HL-60 (cell line): Measurements from ENCODE around the gene ARL3.

Experiments used
- DNase-seq, 2 experiments: peaks; one replicate each; pipeline ENCODE4 v3.0.0-alpha.2; 2010 to 2020; ENCODE audit warnings: low read depth in 1 of 2, low spot score in 1 of 2
- H3K27ac ChIP-seq: fragments of 250-450 bp; sonication (Bioruptor Pico); replicated peaks from 2 replicates; pipeline ENCODE4 v1.5.1; 2020; ENCODE audit warnings: mild to moderate bottlenecking, moderate library complexity
- H3K27me3 ChIP-seq: fragments of 250-450 bp; sonication (Bioruptor Pico); 2 replicates; pipeline ENCODE4 v1.5.1; 2021; ENCODE audit warnings: mild to moderate bottlenecking, moderate library complexity; ENCODE audit not compliant: insufficient read depth, poor library complexity, severe bottlenecking
- H3K4me3 ChIP-seq: replicated peaks from 2 replicates; pipeline ENCODE4 v1.5.1; 2011; ENCODE audit warnings: mild to moderate bottlenecking, control low read depth, low read length; ENCODE audit not compliant: insufficient read depth
- GABPA ChIP-seq: IDR thresholded peaks from 2 replicates; pipeline ENCODE4 v1.6.1; 2012; ENCODE audit warnings: low read depth
- POLR2AphosphoS5 ChIP-seq: IDR thresholded peaks from 2 replicates; pipeline ENCODE4 v1.6.1; 2012; ENCODE audit warnings: low read depth
- SPI1 ChIP-seq: IDR thresholded peaks from 2 replicates; pipeline ENCODE4 v1.6.1; 2012; ENCODE audit warnings: low read depth, mild to moderate bottlenecking, borderline replicate concordance
- TF ChIP-seq, protein P1 (sequence below): IDR thresholded peaks from one replicate; pipeline ENCODE4 v1.5.1; 2011; ENCODE audit warnings: low read length, control low read depth, inconsistent platforms; ENCODE audit not compliant: insufficient read depth
- TF ChIP-seq, protein P2 (sequence below): IDR thresholded peaks from 2 replicates; pipeline ENCODE4 v1.6.1; 2012; ENCODE audit warnings: low read depth; ENCODE audit not compliant: insufficient replicate concordance

Gene ARL3

DNA sequence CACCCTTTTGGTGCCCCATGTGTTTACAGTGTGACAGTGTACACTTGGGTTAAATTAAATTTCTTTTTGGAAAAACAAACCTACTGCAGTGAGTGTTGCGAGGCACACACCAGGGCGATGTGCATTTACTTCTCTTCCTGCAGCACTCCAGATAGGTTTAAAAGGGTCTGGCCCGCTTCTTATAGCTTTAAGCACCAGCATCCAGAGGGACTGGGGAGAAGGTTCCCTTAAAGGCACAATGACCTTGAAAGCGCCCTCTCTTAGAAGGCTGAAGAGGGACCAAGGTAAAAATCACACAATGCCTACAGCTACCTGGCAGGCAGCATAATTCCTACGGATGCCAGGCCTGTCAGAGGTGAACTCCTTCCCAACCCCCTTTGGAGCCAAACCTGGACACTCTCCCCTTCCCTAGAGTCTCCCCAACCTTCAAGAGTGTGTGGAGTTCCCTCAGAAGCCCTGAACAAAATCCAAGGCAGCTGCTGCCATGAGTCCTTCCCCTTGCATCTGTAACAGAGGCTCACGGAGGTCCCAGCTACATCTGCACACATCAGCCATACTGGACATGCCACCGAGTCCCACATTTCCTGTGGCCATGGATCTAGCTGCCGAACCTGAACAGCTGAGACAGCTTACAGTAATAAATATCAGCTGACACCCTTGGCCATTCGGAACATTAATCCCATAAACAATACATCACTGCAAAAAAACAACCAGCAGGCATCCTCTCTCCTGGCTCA, 36.7 kb downstream of the ARL3 start:
- no peak for DNase-seq
- Histone ChIP-seq H3K27me3 (no peaks in the 10 kb centered on the region), H3K4me3 (no peak overlapping the region), H3K27ac (no peak overlapping the region)
- TF ChIP-seq, protein P1, sequence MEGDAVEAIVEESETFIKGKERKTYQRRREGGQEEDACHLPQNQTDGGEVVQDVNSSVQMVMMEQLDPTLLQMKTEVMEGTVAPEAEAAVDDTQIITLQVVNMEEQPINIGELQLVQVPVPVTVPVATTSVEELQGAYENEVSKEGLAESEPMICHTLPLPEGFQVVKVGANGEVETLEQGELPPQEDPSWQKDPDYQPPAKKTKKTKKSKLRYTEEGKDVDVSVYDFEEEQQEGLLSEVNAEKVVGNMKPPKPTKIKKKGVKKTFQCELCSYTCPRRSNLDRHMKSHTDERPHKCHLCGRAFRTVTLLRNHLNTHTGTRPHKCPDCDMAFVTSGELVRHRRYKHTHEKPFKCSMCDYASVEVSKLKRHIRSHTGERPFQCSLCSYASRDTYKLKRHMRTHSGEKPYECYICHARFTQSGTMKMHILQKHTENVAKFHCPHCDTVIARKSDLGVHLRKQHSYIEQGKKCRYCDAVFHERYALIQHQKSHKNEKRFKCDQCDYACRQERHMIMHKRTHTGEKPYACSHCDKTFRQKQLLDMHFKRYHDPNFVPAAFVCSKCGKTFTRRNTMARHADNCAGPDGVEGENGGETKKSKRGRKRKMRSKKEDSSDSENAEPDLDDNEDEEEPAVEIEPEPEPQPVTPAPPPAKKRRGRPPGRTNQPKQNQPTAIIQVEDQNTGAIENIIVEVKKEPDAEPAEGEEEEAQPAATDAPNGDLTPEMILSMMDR: no peak
- no peak for TF ChIP-seq SPI1
- TF ChIP-seq, protein P2, sequence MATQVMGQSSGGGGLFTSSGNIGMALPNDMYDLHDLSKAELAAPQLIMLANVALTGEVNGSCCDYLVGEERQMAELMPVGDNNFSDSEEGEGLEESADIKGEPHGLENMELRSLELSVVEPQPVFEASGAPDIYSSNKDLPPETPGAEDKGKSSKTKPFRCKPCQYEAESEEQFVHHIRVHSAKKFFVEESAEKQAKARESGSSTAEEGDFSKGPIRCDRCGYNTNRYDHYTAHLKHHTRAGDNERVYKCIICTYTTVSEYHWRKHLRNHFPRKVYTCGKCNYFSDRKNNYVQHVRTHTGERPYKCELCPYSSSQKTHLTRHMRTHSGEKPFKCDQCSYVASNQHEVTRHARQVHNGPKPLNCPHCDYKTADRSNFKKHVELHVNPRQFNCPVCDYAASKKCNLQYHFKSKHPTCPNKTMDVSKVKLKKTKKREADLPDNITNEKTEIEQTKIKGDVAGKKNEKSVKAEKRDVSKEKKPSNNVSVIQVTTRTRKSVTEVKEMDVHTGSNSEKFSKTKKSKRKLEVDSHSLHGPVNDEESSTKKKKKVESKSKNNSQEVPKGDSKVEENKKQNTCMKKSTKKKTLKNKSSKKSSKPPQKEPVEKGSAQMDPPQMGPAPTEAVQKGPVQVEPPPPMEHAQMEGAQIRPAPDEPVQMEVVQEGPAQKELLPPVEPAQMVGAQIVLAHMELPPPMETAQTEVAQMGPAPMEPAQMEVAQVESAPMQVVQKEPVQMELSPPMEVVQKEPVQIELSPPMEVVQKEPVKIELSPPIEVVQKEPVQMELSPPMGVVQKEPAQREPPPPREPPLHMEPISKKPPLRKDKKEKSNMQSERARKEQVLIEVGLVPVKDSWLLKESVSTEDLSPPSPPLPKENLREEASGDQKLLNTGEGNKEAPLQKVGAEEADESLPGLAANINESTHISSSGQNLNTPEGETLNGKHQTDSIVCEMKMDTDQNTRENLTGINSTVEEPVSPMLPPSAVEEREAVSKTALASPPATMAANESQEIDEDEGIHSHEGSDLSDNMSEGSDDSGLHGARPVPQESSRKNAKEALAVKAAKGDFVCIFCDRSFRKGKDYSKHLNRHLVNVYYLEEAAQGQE: no peak
- TF ChIP-seq POLR2AphosphoS5: no peak
- no peak for TF ChIP-seq GABPA

DNA sequence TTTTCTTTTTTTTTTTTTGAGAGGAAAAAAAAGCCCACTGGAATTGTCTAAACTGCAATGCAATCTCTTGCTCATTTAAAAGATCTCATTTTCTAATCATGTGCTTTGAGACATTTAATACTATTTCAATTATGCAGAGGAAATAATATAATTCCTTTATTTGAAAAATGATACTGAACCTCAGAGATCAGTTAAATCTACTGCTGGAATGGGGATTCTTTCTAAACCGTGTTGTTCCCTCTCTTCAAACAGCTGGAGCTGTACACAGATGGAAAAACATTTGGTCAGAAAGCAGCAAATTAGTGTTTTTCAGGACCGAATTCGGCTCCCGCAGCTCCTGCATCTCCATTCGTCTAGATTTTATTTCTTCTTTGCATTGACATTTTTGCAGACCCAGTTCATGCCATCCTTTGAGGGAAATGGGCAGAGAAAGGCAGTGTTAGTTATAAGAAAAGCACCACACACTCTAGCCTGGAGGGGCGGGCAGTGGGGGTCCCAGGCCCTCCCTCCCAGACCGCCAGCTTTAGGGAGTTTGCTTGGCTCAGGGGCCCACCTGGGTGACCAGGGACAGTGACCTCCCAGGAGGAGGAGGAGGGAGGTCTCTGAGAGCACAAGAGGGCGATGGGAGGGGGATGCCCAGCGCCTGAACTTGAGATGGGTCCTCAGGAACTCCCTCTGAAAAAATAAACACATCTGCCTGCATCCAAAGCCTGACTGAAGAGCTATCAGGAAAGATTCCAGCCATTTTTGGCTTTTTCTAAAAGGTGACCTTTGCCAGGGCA, 37.5 kb downstream of the ARL3 start:
- Histone ChIP-seq H3K4me3 (no peak overlapping the region), H3K27ac (no peak overlapping the region), H3K27me3 (no peaks in the 10 kb centered on the region)
- no peak for DNase-seq
- TF ChIP-seq GABPA (no peak), SPI1 (no peak), POLR2AphosphoS5 (no peak)
- TF ChIP-seq, protein P1: no peak
- TF ChIP-seq, protein P2: no peak

DNA sequence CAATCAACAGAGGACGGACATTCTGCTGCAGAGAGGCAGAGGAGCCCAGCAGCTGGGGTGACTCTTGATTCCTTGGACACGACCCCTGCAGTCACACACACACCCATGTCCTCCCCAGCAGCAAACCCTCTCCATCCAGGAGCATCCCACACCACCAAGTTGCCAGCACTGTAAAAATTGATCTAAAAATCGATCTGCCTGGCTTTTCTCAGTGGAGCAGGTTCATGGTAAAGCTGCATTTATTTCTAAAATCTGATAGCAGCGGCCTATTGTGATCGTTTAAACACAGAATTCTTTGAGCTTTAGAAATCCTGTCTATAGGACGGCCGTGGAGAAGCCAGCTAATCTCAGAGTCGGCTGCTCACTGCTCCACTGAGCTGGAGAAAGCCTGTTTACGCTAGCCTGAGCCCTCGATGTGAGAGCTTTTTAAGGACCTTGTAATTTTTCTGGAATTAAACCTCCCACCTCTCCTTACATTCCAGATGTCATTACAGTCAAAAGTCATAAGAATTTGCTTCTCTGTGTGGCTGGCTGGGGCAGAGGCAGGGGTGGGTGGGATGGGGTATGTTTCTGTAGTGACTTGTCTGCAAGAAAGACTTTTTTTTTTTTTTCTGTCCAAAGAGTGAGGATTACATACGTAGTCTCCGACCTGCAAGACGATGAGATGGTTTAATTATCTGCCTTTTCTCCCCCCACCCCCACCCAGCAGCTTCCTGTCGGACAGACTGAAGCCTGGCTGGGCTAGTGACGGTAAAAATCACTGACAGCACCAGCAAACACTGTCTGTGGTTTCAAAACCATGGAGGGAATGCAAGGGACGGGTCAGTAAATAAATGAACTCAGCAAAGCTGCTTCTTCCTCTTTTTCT, 38.3 kb downstream of the ARL3 start:
- H3K4me3 ChIP-seq: no peak overlapping the region
- TF ChIP-seq SPI1: peak; percentile 31; the same call in 1 of the 2 replicates
- TF ChIP-seq, protein P2: no peak
- DNase-seq: peak in 1 of 2 experiments; percentile 77
- no peak overlapping the region for H3K27ac ChIP-seq
- H3K27me3 ChIP-seq: no peaks in the 10 kb centered on the region
